Measurements from ENCODE around the gene GFOD1.

The GFOD1 gene

DNA sequence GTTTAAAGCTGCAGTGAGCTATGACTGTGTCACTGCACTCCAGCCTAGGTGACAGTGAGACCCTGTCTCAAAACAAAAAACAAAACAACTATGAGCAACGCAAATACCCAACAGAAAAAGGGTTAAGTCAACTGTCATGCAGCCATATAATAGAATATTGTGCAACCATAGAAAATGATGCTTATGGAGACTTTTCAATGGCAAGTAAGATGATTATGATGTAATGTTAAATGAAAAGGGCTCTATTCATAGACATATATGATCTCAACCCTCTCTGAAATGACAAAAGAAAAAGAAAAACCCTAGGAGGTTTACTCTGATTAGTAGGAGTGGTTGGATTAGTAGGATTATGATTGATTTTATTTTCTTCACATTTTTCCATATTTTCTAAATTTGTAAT lies 117.8 kb downstream of the GFOD1 start:
- ChIA-PET CTCF (no interaction called here), POLR2A (no interaction called here)
- TF ChIP-seq HDGF (IDR thresholded peaks at IDR 0.05; ENCODE audit: borderline replicate concordance): no peak
- TF ChIP-seq FOXA1 (IDR thresholded peaks at IDR 0.05): no peak
- TF ChIP-seq ZNF384 (IDR thresholded peaks at IDR 0.05): no peak
- TF ChIP-seq NFRKB (IDR thresholded peaks at IDR 0.05): no peak
- TF ChIP-seq ARNT (IDR thresholded peaks at IDR 0.05): no peak
- TF ChIP-seq CTBP1 (IDR thresholded peaks at IDR 0.05; ENCODE audit: borderline replicate concordance): no peak
- TF ChIP-seq SUZ12 (IDR thresholded peaks at IDR 0.05): no peak

DNA sequence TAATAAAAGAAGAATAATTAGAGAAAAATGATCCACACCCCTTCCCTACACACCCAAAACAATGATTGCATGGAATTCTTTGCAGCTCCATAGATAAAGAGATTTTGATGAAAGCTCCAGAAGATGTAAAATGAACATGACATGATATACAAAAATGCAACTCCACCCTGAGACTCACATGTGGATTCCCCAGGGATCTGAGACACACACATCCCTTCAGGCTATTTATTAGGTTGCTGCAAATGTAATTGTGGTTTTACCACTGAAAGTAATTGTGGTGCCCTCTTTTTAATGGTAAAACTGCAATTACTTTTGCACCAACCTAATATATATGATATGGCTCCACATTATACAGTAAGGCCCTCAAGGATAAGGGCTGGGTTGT lies 118.7 kb downstream of the GFOD1 start:
- TF ChIP-seq ZNF384 (IDR thresholded peaks at IDR 0.05) (no peak), ELF4 (IDR thresholded peaks at IDR 0.05) (peak; percentile 28; the same call in 1 of the 2 replicates)
- ChIA-PET POLR2A (interaction anchor here (0.6 kb wide), 1 partner anchor 474 kb away, joined by 3 read pairs; no protein-coding TSS in a partner anchor), CTCF (no interaction called here)
- DNase-seq (ENCODE audit: extremely low spot score): no peak

More for the DNA sequence above, 117.8 kb downstream of the GFOD1 start:
- no peak for DNase-seq (ENCODE audit: extremely low spot score)

DNA sequence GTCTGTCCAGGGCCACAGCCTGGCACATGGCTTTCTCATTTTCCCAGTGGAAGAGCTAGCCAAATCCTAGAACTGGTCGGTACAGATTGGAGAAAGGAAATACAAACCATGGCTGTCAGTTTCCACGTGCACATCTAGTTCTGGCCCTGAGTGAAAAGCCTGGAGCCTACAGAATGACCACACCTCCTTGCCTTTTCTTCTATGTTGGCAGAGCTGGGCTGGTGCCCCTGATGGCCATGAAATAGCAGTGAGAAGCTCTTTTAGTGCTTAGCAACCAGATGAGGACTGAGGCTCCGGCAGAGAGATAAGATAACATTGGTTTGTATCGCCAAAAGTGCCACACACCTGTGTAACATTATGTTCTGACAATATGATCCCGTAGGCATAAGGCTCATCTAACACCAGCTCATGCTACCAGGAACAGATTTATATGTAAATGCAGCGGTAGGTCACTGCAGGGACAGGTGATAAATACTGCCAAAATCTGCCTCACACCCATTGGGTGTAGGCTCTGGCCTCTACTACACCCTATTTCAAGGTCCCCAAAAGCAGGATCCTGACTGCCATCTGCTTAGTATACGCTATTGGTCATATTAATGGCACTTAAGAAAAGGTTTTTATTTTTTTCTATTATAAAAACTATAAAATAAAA lies 119.2 kb downstream of the GFOD1 start:
- no peak for DNase-seq (ENCODE audit: extremely low spot score)
- POLR2A ChIA-PET: interaction anchor here (0.6 kb wide), 1 partner anchor 474 kb away, joined by 3 read pairs; no protein-coding TSS in a partner anchor
- no peak for TF ChIP-seq ELF4 (IDR thresholded peaks at IDR 0.05)
- TF ChIP-seq SP1 (IDR thresholded peaks at IDR 0.05): no peak
- no peak for TF ChIP-seq FOXK2 (IDR thresholded peaks at IDR 0.05)
- TF ChIP-seq SUZ12 (IDR thresholded peaks at IDR 0.05): no peak
- CTCF ChIA-PET: no interaction called here

DNA sequence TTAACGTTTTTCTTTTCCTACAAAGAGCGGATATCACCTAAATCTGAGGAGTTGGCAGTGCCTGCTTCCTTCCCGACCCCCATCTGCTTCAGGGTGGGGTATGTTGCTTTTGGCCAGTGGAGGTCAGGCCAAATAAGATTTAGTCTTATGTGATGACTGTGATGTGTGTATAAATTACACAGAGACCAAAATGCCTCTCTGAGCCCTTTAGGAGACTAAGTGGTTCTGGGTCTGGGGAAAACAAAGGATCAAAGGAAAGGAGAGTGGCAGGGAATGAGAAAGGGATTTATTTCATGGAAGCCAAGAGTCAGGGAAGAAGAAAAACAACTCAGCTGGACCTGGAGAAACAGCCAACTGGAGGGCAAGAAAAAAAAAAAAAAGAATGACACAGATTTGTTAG lies 120.0 kb downstream of the GFOD1 start:
- ChIA-PET CTCF (interaction anchor here (0.7 kb wide), 1 partner anchor 342 kb away, joined by 5 read pairs; no protein-coding TSS in a partner anchor), POLR2A (no interaction called here)
- TF ChIP-seq FOXA1 (IDR thresholded peaks at IDR 0.05): no peak
- TF ChIP-seq FOXM1 (IDR thresholded peaks at IDR 0.05; ENCODE audit: borderline replicate concordance): no peak
- TF ChIP-seq BHLHE40 (IDR thresholded peaks at IDR 0.05; ENCODE audit: borderline replicate concordance): no peak
- TF ChIP-seq, protein P1, sequence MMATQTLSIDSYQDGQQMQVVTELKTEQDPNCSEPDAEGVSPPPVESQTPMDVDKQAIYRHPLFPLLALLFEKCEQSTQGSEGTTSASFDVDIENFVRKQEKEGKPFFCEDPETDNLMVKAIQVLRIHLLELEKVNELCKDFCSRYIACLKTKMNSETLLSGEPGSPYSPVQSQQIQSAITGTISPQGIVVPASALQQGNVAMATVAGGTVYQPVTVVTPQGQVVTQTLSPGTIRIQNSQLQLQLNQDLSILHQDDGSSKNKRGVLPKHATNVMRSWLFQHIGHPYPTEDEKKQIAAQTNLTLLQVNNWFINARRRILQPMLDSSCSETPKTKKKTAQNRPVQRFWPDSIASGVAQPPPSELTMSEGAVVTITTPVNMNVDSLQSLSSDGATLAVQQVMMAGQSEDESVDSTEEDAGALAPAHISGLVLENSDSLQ (IDR thresholded peaks at IDR 0.05): no peak
- no peak for TF ChIP-seq CTBP1 (IDR thresholded peaks at IDR 0.05; ENCODE audit: borderline replicate concordance)
- no peak for TF ChIP-seq LEF1 (IDR thresholded peaks at IDR 0.05; ENCODE audit: borderline replicate concordance)
- TF ChIP-seq ARNT (IDR thresholded peaks at IDR 0.05): no peak
- TF ChIP-seq ZNF384 (IDR thresholded peaks at IDR 0.05): no peak
- TF ChIP-seq SUZ12 (IDR thresholded peaks at IDR 0.05): no peak
- DNase-seq (ENCODE audit: extremely low spot score): no peak

DNA sequence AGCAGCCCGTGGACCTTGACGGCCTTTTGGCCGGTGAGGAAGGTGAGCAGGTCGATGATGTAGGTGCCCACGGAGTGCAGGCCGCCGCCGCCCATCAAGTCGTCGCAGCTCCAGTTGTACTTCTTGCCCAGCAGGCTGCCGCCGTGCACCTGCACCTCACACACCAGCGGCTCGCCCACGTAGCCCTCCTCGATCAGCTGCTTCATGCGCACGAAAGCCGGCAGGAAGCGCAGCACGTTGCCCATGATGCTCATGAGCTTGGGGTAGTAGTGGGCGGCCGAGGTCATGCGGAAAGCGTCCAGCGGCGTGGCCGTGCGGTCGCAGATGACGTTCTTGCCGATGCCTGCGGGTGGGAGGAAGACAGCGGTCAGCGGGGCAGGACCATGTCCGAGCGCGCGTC lies 122.1 kb downstream of the GFOD1 start:
- ChIA-PET POLR2A (no interaction called here), CTCF (no interaction called here)
- TF ChIP-seq L3MBTL2 (conservative IDR thresholded peaks at IDR 0.05) (no peak), NFRKB (IDR thresholded peaks at IDR 0.05) (no peak), ZNF384 (IDR thresholded peaks at IDR 0.05) (no peak), ARNT (IDR thresholded peaks at IDR 0.05) (no peak), FOXM1 (IDR thresholded peaks at IDR 0.05; ENCODE audit: borderline replicate concordance) (no peak), ELF4 (IDR thresholded peaks at IDR 0.05) (no peak), CTBP1 (IDR thresholded peaks at IDR 0.05; ENCODE audit: borderline replicate concordance) (no peak), FOXA1 (IDR thresholded peaks at IDR 0.05) (no peak), FOXK2 (IDR thresholded peaks at IDR 0.05) (no peak)
- no peak for DNase-seq (ENCODE audit: extremely low spot score)

DNA sequence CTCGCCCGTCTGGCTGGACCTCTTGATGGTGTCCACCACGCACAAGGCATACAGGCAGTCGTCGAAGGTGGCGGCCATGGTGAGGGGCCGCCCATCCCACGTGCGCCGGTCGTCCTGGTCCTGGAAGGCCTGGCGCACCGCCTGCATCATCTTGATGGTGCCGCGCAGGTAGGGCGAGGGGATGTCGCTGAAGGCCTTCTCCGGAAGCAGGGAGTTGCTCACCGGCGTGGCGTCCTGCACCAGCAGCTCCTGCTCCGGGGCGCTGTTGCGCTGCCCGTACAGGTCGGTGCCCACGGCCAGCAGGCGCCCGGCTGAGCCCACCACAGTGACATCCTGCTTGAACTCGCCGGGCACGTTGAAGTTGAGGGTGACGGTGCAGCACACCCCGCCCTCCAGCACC lies 122.6 kb downstream of the GFOD1 start:
- ChIA-PET POLR2A (no interaction called here), CTCF (no interaction called here)
- no peak for DNase-seq (ENCODE audit: extremely low spot score)
- TF ChIP-seq, protein P1 (IDR thresholded peaks at IDR 0.05): no peak
- TF ChIP-seq BHLHE40 (IDR thresholded peaks at IDR 0.05; ENCODE audit: borderline replicate concordance) (no peak), NFRKB (IDR thresholded peaks at IDR 0.05) (no peak), FOXM1 (IDR thresholded peaks at IDR 0.05; ENCODE audit: borderline replicate concordance) (no peak), TARDBP (IDR thresholded peaks at IDR 0.05) (no peak), LEF1 (IDR thresholded peaks at IDR 0.05; ENCODE audit: borderline replicate concordance) (no peak), FOXA1 (IDR thresholded peaks at IDR 0.05) (no peak), HDGF (IDR thresholded peaks at IDR 0.05; ENCODE audit: borderline replicate concordance) (no peak), ELF4 (IDR thresholded peaks at IDR 0.05) (no peak), CTBP1 (IDR thresholded peaks at IDR 0.05; ENCODE audit: borderline replicate concordance) (no peak), ARNT (IDR thresholded peaks at IDR 0.05) (no peak), SUZ12 (IDR thresholded peaks at IDR 0.05) (no peak), ZNF384 (IDR thresholded peaks at IDR 0.05) (no peak), L3MBTL2 (conservative IDR thresholded peaks at IDR 0.05) (no peak), SP1 (IDR thresholded peaks at IDR 0.05) (no peak), FOXK2 (IDR thresholded peaks at IDR 0.05) (no peak)

DNA sequence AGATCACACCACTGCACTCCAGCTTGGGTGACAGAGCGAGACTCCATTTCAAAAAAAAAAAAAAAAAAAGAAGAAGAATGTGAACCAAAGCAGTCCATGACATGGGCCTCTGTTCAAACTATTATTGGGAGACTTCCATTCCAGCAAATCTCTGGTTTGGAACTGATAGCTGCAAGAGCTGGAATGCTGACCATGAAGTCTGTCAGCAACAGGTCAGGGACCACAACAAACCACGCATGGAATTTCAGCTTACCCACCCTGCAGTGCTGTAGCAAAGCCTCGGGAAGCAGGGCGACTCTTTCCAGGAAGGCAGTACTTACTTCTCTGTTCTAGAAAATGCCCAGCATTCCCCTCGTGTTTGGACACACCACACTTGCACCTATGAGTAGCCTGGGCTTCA lies 125.0 kb downstream of the GFOD1 start:
- TF ChIP-seq FOXK2 (IDR thresholded peaks at IDR 0.05): no peak
- DNase-seq (ENCODE audit: extremely low spot score): no peak
- ChIA-PET POLR2A (no interaction called here), CTCF (no interaction called here)
